Measurements from ENCODE around the gene SH2D5. TPM values are rescaled to one million over a fixed set of nuclear protein-coding genes. Genes with fewer than 3 reads are reported as not detected.

Gene SH2D5
- total and polyA plus RNA-seq, 4 donors = 1.5 to 8.7 (median 5.1) TPM

- WGBS (ENCODE audit: insufficient coverage) = 48% methylated on average over 12 of the region's 14 CpGs
- no peak for DNase-seq (ENCODE audit: low read depth in 4 of 6, low spot score in 6 of 6)
- H3K9me3 ChIP-seq (ENCODE audit: control insufficient read depth, insufficient read depth, low read length) = no peaks in the 10 kb centered on the region
- no peak overlapping the region for H3K27ac ChIP-seq (ENCODE audit: low read depth, low read length)
- H3K36me3 ChIP-seq (ENCODE audit: control insufficient read depth, insufficient read depth, low read length) = peaks cover 15% of the 10 kb centered on the region
- H3K4me1 ChIP-seq (ENCODE audit: control insufficient read depth, insufficient read depth, low read length) = peaks cover 42% of the 10 kb centered on the region
- H3K27me3 ChIP-seq (ENCODE audit: control insufficient read depth, insufficient read depth, low read length) = peaks cover 34% of the 10 kb centered on the region
- H3K4me3 ChIP-seq (ENCODE audit: low read depth, low read length) = no peak overlapping the region
Measured at GRCh38 chr1:20729155-20729931, 3.2 kb downstream of the SH2D5 start.

- H3K4me3 ChIP-seq (ENCODE audit: low read depth, low read length) = no peak overlapping the region
- no peaks in the 10 kb centered on the region for H3K9me3 ChIP-seq (ENCODE audit: control insufficient read depth, insufficient read depth, low read length)
- 78% methylated on average over 9 of the region's 9 CpGs for WGBS (ENCODE audit: insufficient coverage)
- H3K4me1 ChIP-seq (ENCODE audit: control insufficient read depth, insufficient read depth, low read length) = peaks cover 42% of the 10 kb centered on the region
- peaks cover 34% of the 10 kb centered on the region for H3K27me3 ChIP-seq (ENCODE audit: control insufficient read depth, insufficient read depth, low read length)
- no peak overlapping the region for H3K27ac ChIP-seq (ENCODE audit: low read depth, low read length)
- H3K36me3 ChIP-seq (ENCODE audit: control insufficient read depth, insufficient read depth, low read length) = peaks cover 23% of the 10 kb centered on the region
- no peak for DNase-seq (ENCODE audit: low read depth in 4 of 6, low spot score in 6 of 6)
Measured at GRCh38 chr1:20728371-20729154, 3.9 kb downstream of the SH2D5 start.

GRCh38 chr1:20727746-20728316 lies 4.7 kb downstream of the SH2D5 start:
- WGBS (ENCODE audit: insufficient coverage) = 37% methylated on average over 12 of the region's 13 CpGs
- no peak for DNase-seq (ENCODE audit: low read depth in 4 of 6, low spot score in 6 of 6)

GRCh38 chr1:20726932-20727745 lies 5.4 kb downstream of the SH2D5 start:
- peaks cover 27% of the 10 kb centered on the region for H3K4me1 ChIP-seq (ENCODE audit: control insufficient read depth, insufficient read depth, low read length)
- no peak overlapping the region for H3K4me3 ChIP-seq (ENCODE audit: low read depth, low read length)
- no peaks in the 10 kb centered on the region for H3K9me3 ChIP-seq (ENCODE audit: control insufficient read depth, insufficient read depth, low read length)
- H3K27ac ChIP-seq (ENCODE audit: low read depth, low read length) = no peak overlapping the region
- peaks cover 32% of the 10 kb centered on the region for H3K36me3 ChIP-seq (ENCODE audit: control insufficient read depth, insufficient read depth, low read length)
- H3K27me3 ChIP-seq (ENCODE audit: control insufficient read depth, insufficient read depth, low read length) = peaks cover 28% of the 10 kb centered on the region
- 83% methylated on average over 8 of the region's 17 CpGs for WGBS (ENCODE audit: insufficient coverage)
- no peak for DNase-seq (ENCODE audit: low read depth in 4 of 6, low spot score in 6 of 6)

More at GRCh38 chr1:20727746-20728316, 4.7 kb downstream of the SH2D5 start:
- Histone ChIP-seq H3K4me3 (ENCODE audit: low read depth, low read length) (no peak overlapping the region), H3K27me3 (ENCODE audit: control insufficient read depth, insufficient read depth, low read length) (peaks cover 34% of the 10 kb centered on the region), H3K9me3 (ENCODE audit: control insufficient read depth, insufficient read depth, low read length) (no peaks in the 10 kb centered on the region), H3K36me3 (ENCODE audit: control insufficient read depth, insufficient read depth, low read length) (peaks cover 26% of the 10 kb centered on the region), H3K4me1 (ENCODE audit: control insufficient read depth, insufficient read depth, low read length) (peaks cover 34% of the 10 kb centered on the region), H3K27ac (ENCODE audit: low read depth, low read length) (no peak overlapping the region)

GRCh38 chr1:20726118-20726911 lies 6.2 kb downstream of the SH2D5 start:
- no peak for DNase-seq (ENCODE audit: low read depth in 4 of 6, low spot score in 6 of 6)
- 89% methylated on average over 24 of the region's 25 CpGs for WGBS (ENCODE audit: insufficient coverage)
- H3K27ac ChIP-seq (ENCODE audit: low read depth, low read length) = no peak overlapping the region
- H3K36me3 ChIP-seq (ENCODE audit: control insufficient read depth, insufficient read depth, low read length) = peaks cover 37% of the 10 kb centered on the region
- H3K9me3 ChIP-seq (ENCODE audit: control insufficient read depth, insufficient read depth, low read length) = no peaks in the 10 kb centered on the region
- H3K4me1 ChIP-seq (ENCODE audit: control insufficient read depth, insufficient read depth, low read length) = peaks cover 23% of the 10 kb centered on the region
- H3K27me3 ChIP-seq (ENCODE audit: control insufficient read depth, insufficient read depth, low read length) = peaks cover 26% of the 10 kb centered on the region
- no peak overlapping the region for H3K4me3 ChIP-seq (ENCODE audit: low read depth, low read length)

GRCh38 chr1:20725189-20726117 lies 7.0 kb downstream of the SH2D5 start:
- H3K9me3 ChIP-seq (ENCODE audit: control insufficient read depth, insufficient read depth, low read length) = no peaks in the 10 kb centered on the region
- peaks cover 16% of the 10 kb centered on the region for H3K4me1 ChIP-seq (ENCODE audit: control insufficient read depth, insufficient read depth, low read length)
- peaks cover 18% of the 10 kb centered on the region for H3K27me3 ChIP-seq (ENCODE audit: control insufficient read depth, insufficient read depth, low read length)
- no peak overlapping the region for H3K27ac ChIP-seq (ENCODE audit: low read depth, low read length)
- DNase-seq (ENCODE audit: low read depth in 4 of 6, low spot score in 6 of 6) = no peak
- H3K4me3 ChIP-seq (ENCODE audit: low read depth, low read length) = no peak overlapping the region
- H3K36me3 ChIP-seq (ENCODE audit: control insufficient read depth, insufficient read depth, low read length) = peaks cover 41% of the 10 kb centered on the region
- 82% methylated on average over 29 of the region's 29 CpGs for WGBS (ENCODE audit: insufficient coverage)

GRCh38 chr1:20724364-20725188 lies 7.9 kb downstream of the SH2D5 start:
- Histone ChIP-seq H3K27ac (ENCODE audit: low read depth, low read length) (no peak overlapping the region), H3K27me3 (ENCODE audit: control insufficient read depth, insufficient read depth, low read length) (peaks cover 10% of the 10 kb centered on the region), H3K4me3 (ENCODE audit: low read depth, low read length) (no peak overlapping the region), H3K9me3 (ENCODE audit: control insufficient read depth, insufficient read depth, low read length) (no peaks in the 10 kb centered on the region), H3K4me1 (ENCODE audit: control insufficient read depth, insufficient read depth, low read length) (peaks cover 8% of the 10 kb centered on the region), H3K36me3 (ENCODE audit: control insufficient read depth, insufficient read depth, low read length) (peaks cover 41% of the 10 kb centered on the region)
- WGBS (ENCODE audit: insufficient coverage) = 92% methylated on average over 16 of the region's 17 CpGs
- DNase-seq (ENCODE audit: low read depth in 4 of 6, low spot score in 6 of 6) = no peak
